K562 (cell line): ENCODE measurements around the gene GLB1L3. TPM values are rescaled to one million over a fixed set of nuclear protein-coding genes. Genes with fewer than 3 reads are reported as not detected.

Source experiments
- ATAC-seq: fragments of 200-7000 bp; cut with Tn5 transposase; 3 replicates; pipeline ENCODE4 v1.9.1; 2020; ENCODE audit warnings: moderate library complexity
- BruUV-seq: library from RNA; stranded (reverse); fragments of 400-500 nt; replicated peaks from 2 replicates; lab custom pipeline; 2021; lab: Mats Ljungman, UMichigan
- CTCF ChIA-PET: fragments of 300-600 bp; formaldehyde crosslinking; extraction: SDS; loops from one replicate; lab custom pipeline; 2021; ENCODE audit warnings: low intra/inter-chr PET ratio; lab: Yijun Ruan, JAX
- POLR2A ChIA-PET: fragments of 300-600, 350-650 bp; sonication (Branson Sonifier 250); formaldehyde crosslinking; extraction: SDS; loops from one replicate; lab custom pipeline; 2021; ENCODE audit warnings: antibody characterized with exemption, inconsistent platforms; lab: Yijun Ruan, JAX
- DNase-seq, 4 experiments: peaks; one replicate each; pipeline versions ENCODE4 v3.0.0 to v3.0.0-alpha.2; 2011 to 2018; ENCODE audit warnings: low spot score in 3 of 4, mixed read lengths in 3 of 4; ENCODE audit errors: extremely low read depth in 1 of 4
- FAIRE-seq: peaks from 2 replicates; lab custom pipeline; 2011; peaks lifted over from hg19 to GRCh38; lab: Jason Lieb, UNC
- H2AFZ ChIP-seq: 2 replicates; pipeline ENCODE4 v1.6.0; 2011; ENCODE audit warnings: low read depth, low read length, control low read depth, inconsistent platforms
- H3K27ac ChIP-seq: fragments of 200-600 bp; 3 replicates; pipeline ENCODE4 v1.8.0; 2011; ENCODE audit warnings: low read depth, mild to moderate bottlenecking, control low read depth, inconsistent platforms, low read length, moderate library complexity, mixed read lengths; ENCODE audit errors: extremely low read depth
- H3K27me3 ChIP-seq, 2 experiments: fragments of 300-600 bp in 1 of 2; 2 replicates in 1 of 2; 3 replicates in 1 of 2; pipeline versions ENCODE4 v1.6.0 to v1.8.0; 2011; ENCODE audit warnings: inconsistent platforms in 2 of 2, low read length in 2 of 2, mild to moderate bottlenecking in 1 of 2, mixed read lengths in 1 of 2, moderate library complexity in 1 of 2; ENCODE audit not compliant: control insufficient read depth in 2 of 2, insufficient read depth in 2 of 2
- H3K36me3 ChIP-seq: fragments of 300-600 bp; 3 replicates; pipeline ENCODE4 v1.8.0; 2011; ENCODE audit warnings: mild to moderate bottlenecking, low read length, inconsistent platforms; ENCODE audit not compliant: control insufficient read depth, insufficient read depth
- H3K4me1 ChIP-seq, 2 experiments: fragments of 200-600 bp in 1 of 2; replicated peaks in 1 of 2; 2 replicates in 1 of 2; 3 replicates in 1 of 2; pipeline versions ENCODE4 v1.5.1 to v1.8.0; 2011; ENCODE audit warnings: inconsistent platforms in 2 of 2, low read length in 2 of 2, mild to moderate bottlenecking in 1 of 2, mixed read lengths in 1 of 2, moderate library complexity in 1 of 2; ENCODE audit not compliant: control insufficient read depth in 2 of 2, insufficient read depth in 2 of 2
- H3K4me2 ChIP-seq: 2 replicates; pipeline ENCODE4 v1.6.1; 2011; ENCODE audit warnings: low read length, control low read depth, inconsistent platforms, mixed read lengths; ENCODE audit not compliant: insufficient read depth
- H3K4me3 ChIP-seq: fragments of 200-600 bp; sonication (generic), shearing (Covaris generic); 2 replicates; pipeline ENCODE4 v1.5.1; 2016; ENCODE audit warnings: control low read depth, inconsistent platforms
- H3K79me2 ChIP-seq: fragments of 200-600 bp; 3 replicates; pipeline ENCODE4 v1.8.0; 2011; ENCODE audit warnings: low read length, inconsistent platforms; ENCODE audit not compliant: control insufficient read depth, insufficient read depth
- H3K9ac ChIP-seq, 2 experiments: 2 replicates each; pipeline versions ENCODE4 v1.6.0 to v1.6.1; 2011; ENCODE audit warnings: low read depth in 2 of 2, low read length in 2 of 2, control low read depth in 1 of 2, inconsistent platforms in 1 of 2, mild to moderate bottlenecking in 1 of 2, mixed read lengths in 1 of 2; ENCODE audit not compliant: insufficient read depth in 1 of 2
- H3K9me1 ChIP-seq: one replicate; pipeline ENCODE4 v1.6.0; 2011; ENCODE audit warnings: inconsistent platforms, mild to moderate bottlenecking, low read length, moderate library complexity; ENCODE audit not compliant: control insufficient read depth, insufficient read depth
- H3K9me3 ChIP-seq: replicated peaks from 2 replicates; pipeline ENCODE4 v1.5.1; 2011; ENCODE audit warnings: low read depth, low read length, inconsistent platforms; ENCODE audit not compliant: control insufficient read depth, insufficient read depth
- H4K20me1 ChIP-seq: replicated peaks from 2 replicates; pipeline ENCODE4 v1.6.1; 2011; ENCODE audit warnings: low read length, inconsistent platforms, mixed read lengths; ENCODE audit not compliant: control insufficient read depth, insufficient read depth
- MAFF ChIP-seq: IDR thresholded peaks from 2 replicates; pipeline ENCODE4 v1.6.1; 2012; ENCODE audit warnings: low read length, improper control_type of control experiment
- TSC22D4 ChIP-seq: fragments of 450-650 bp; IDR thresholded peaks from 2 replicates; pipeline ENCODE4 v1.6.1; 2016; ENCODE audit warnings: missing genetic modification characterization, missing biosample characterization, control low read depth
- WGBS: fragments of 100-300 bp; shearing (Covaris generic); methylation state at CpG from one replicate; pipeline ENCODE4 v1.1.6; 2016; ENCODE audit warnings: low coverage, mixed read lengths; ENCODE audit not compliant: insufficient coverage; ENCODE audit errors: missing lambda C conversion rate; 5-methylcytosine and 5-hydroxymethylcytosine counted together
- in situ Hi-C: fragments of 300-500 bp; cut with MboI; formaldehyde crosslinking; loops from 4 replicates; pipeline ENCODE4 v1.15.0; 2018; ENCODE audit warnings: inconsistent platforms, mixed read lengths
- intact Hi-C: fragments of 100-400 bp; cut with micrococcal nuclease; formaldehyde crosslinking; loops from 2 replicates; pipeline ENCODE4 v1.14.2; 2022
- polyA plus RNA-seq, 8 experiments: library from polyadenylated mRNA; depleted of rRNA in 4 of 8; stranded (reverse) in 5 of 8; unstranded in 3 of 8; fragments of >200 nt; fragmentation: Nextera tagmentation in 2 of 8; fragmentation: Illumina TruSeq in 1 of 8; extraction: Ambion mirVana in 2 of 8; extraction: Trizol in 1 of 8; gene quantifications; 2 replicates each; pipeline versions ENCODE4 v1.2.1 to v1.2.3, GENCODE V29; 2011 to 2014; ENCODE audit warnings: inconsistent platforms in 1 of 8, missing spikeins in 1 of 8
- total RNA-seq, 7 experiments: library from RNA; depleted of rRNA in 6 of 7; stranded (reverse); fragments of >200 nt in 6 of 7; fragmentation: Illumina TruSeq in 2 of 7; extraction: Trizol in 2 of 7; gene quantifications; 2 replicates each; pipeline versions ENCODE4 v1.2.1 to v1.2.3, GENCODE V29; 2011 to 2021; ENCODE audit warnings: low replicate concordance in 1 of 7
- TF ChIP-seq, protein P1 (sequence below), 2 experiments: IDR thresholded peaks; 2 replicates each; pipeline ENCODE4 v1.6.1; 2011; ENCODE audit warnings: borderline replicate concordance in 1 of 2, control low read depth in 1 of 2, low read depth in 1 of 2, low read length in 1 of 2, mild to moderate bottlenecking in 1 of 2, mixed read lengths in 1 of 2, moderate library complexity in 1 of 2; ENCODE audit not compliant: insufficient read depth in 1 of 2, insufficient read length in 1 of 2, poor library complexity in 1 of 2, severe bottlenecking in 1 of 2; ENCODE audit errors: extremely low read depth in 1 of 2
- TF ChIP-seq, protein P2 (sequence below): fragments of 450-650 bp; formaldehyde crosslinking; IDR thresholded peaks from 2 replicates; pipeline ENCODE4 v1.4.0; 2020; ENCODE audit warnings: mild to moderate bottlenecking

Gene GLB1L3
- total and polyA plus RNA-seq, 9 of the 15 experiments (the other 6 are each of a cell fraction or from before 2014, with no cell fraction given): 0.18 to 3.3 (median 0.49) TPM

DNA sequence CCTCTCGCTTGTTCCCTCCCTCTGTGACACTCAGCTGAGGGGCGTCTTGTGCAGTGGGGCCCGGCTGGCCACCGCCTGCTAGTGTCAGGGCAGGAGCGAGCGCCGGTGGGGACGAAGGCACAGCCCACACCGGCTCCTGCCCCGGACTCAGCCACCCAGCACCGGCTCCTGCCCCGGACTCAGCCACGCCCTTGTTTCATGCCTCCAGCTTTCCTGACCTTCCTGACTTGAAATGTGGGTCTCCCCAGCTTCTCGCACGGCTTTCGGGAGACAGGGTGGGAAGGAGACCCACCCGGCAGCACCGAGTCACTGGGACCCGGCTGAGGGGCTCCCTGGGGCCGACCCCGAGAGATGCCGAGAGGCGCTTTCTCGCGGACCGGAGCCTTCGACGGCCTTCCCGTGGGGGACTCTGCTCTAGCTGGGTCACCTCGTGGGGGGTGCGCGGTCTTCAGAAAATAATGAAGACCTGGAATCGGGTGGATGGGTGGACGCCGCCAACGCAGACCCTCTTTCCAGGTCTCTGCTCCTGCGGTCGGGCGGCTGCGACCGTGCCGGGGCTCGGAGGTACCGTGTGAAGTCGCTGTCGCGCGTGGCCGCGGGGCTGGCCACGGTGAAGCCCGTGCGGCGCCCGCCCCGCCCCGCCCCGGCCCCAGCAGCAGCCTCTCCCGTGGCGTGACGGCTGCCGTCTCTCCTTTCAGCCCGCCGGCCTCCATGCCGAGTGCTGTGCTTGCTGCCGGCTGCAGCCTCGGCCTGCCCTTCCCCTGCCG is 65.8 kb downstream of the GLB1L3 start:
- H3K9ac ChIP-seq: no peak overlapping the region
- no peaks in the 10 kb centered on the region for H3K36me3 ChIP-seq
- BruUV-seq: no TSS peak
- WGBS: 90% methylated on average over 19 of the region's 68 CpGs
- H3K79me2 ChIP-seq: no peaks in the 10 kb centered on the region
- H4K20me1 ChIP-seq: no peaks in the 10 kb centered on the region
- TF ChIP-seq TSC22D4 (tag): no peak
- TF ChIP-seq, protein P1, sequence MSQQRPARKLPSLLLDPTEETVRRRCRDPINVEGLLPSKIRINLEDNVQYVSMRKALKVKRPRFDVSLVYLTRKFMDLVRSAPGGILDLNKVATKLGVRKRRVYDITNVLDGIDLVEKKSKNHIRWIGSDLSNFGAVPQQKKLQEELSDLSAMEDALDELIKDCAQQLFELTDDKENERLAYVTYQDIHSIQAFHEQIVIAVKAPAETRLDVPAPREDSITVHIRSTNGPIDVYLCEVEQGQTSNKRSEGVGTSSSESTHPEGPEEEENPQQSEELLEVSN (IDR thresholded peaks at IDR 0.05; ENCODE audit: borderline replicate concordance in 1 of 2, extremely low read depth in 1 of 2, insufficient read depth in 1 of 2, insufficient read length in 1 of 2, low read depth in 1 of 2, low read length in 1 of 2, poor library complexity in 1 of 2, severe bottlenecking in 1 of 2): no peak
- TF ChIP-seq MAFF: no peak
- TF ChIP-seq, protein P2, sequence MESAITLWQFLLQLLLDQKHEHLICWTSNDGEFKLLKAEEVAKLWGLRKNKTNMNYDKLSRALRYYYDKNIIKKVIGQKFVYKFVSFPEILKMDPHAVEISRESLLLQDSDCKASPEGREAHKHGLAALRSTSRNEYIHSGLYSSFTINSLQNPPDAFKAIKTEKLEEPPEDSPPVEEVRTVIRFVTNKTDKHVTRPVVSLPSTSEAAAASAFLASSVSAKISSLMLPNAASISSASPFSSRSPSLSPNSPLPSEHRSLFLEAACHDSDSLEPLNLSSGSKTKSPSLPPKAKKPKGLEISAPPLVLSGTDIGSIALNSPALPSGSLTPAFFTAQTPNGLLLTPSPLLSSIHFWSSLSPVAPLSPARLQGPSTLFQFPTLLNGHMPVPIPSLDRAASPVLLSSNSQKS (CRISPR knock-in tag): no peak
- TF ChIP-seq, all 486 proteins: peak for 0
- Histone ChIP-seq H3K9me1 (no peaks in the 10 kb centered on the region), H3K27me3 (no peaks in the 10 kb centered on the region), H2AFZ (no peak overlapping the region), H3K27ac (no peak overlapping the region), H3K4me3 (no peak overlapping the region), H3K4me2 (no peak overlapping the region), H3K4me1 (no peaks in the 10 kb centered on the region; a peak in 1 of 5 replicates), H3K9me3 (no peaks in the 10 kb centered on the region)
- no peak for FAIRE-seq
- in situ Hi-C loops: no loop called here
- POLR2A ChIA-PET: interaction anchor here (0.6 kb wide), 1 partner anchor 25 kb away, joined by 3 read pairs; no protein-coding TSS in a partner anchor
- CTCF ChIA-PET: no interaction called here
- ATAC-seq: no peak
- intact Hi-C loops: no loop called here
- no peak for DNase-seq
